ENCODE results near the gene TPST1. TPM values are rescaled to one million over a fixed set of nuclear protein-coding genes. Genes with fewer than 3 reads are reported as not detected.
A peak's percentile ranks its signal among the peaks of the same experiment; 100 is the strongest.

Gene TPST1
- total RNA-seq, 1 experiment from 2014 or later = 15.9 TPM

DNA sequence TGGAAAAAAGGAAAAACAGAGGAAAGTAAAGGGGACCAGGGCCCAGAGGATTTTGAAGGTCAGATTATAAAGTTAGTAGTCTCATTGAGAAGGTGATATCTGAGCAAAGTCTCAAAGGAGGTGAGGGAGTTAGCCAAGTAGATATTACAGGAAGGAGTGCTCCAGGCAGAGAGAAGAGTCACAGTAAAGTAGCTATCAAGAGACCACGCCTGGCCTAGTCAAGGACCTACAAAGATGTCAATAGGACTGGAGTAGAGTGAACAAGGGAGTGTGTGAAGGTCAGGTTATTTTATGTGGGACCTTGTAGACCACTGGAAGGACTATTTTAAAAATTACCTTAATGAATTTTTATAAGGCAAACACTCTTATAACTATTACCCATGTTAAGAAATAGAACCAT lies 64.8 kb downstream of the TPST1 start:
- no peaks in the 10 kb centered on the region for H3K23me2 ChIP-seq (ENCODE audit: insufficient read length, low read depth, low read length, poor library complexity, severe bottlenecking)
- no peaks in the 10 kb centered on the region for H3K79me1 ChIP-seq (ENCODE audit: insufficient read depth, low read depth, low read length, poor library complexity, severe bottlenecking)
- H3K9me3 Mint-ChIP-seq = peaks cover 10% of the 10 kb centered on the region in 2 experiments
- no peaks in the 10 kb centered on the region for H3K4me1 ChIP-seq (ENCODE audit: insufficient read depth, low read length)
- no peak overlapping the region for H3K56ac ChIP-seq (ENCODE audit: insufficient read length, low read depth, low read length)
- no peak overlapping the region for H4K5ac ChIP-seq (ENCODE audit: insufficient read length, low read depth, low read length)
- no peak overlapping the region for H3T11ph ChIP-seq (ENCODE audit: low read length)
- no peak overlapping the region for H3K27ac ChIP-seq (ENCODE audit: insufficient read length, low read depth, low read length)
- H2BK5ac ChIP-seq (ENCODE audit: insufficient read length, low read length) = no peak overlapping the region
- no peaks in the 10 kb centered on the region for H3K27me3 ChIP-seq (ENCODE audit: insufficient read depth, low read length)
- H3K4ac ChIP-seq (ENCODE audit: low read depth, low read length) = no peak overlapping the region
- no peak overlapping the region for H2BK15ac ChIP-seq (ENCODE audit: low read depth, low read length)
- no peak for TF ChIP-seq CTCF (conservative IDR thresholded peaks at IDR 0.05)
- no peaks in the 10 kb centered on the region for H3K79me2 ChIP-seq (ENCODE audit: insufficient read depth, low read length)
- peaks cover 10% of the 10 kb centered on the region for H3K9me3 ChIP-seq (ENCODE audit: control insufficient read depth, low read depth, low read length)
- H3K27ac Mint-ChIP-seq = peak overlapping the region in 1 of 3 experiments; percentile 22; a peak in 1 of 7 replicates
- H3K9ac ChIP-seq (ENCODE audit: extremely low read depth, insufficient read length, low read length) = no peak overlapping the region
- no peaks in the 10 kb centered on the region for H4K20me1 ChIP-seq (ENCODE audit: control insufficient read depth, insufficient read depth, insufficient read length)
- no peak overlapping the region for H4K91ac ChIP-seq (ENCODE audit: insufficient read length, low read depth, low read length)
- no peak overlapping the region for H3K14ac ChIP-seq (ENCODE audit: insufficient read depth, low read length)
- peaks cover 6% of the 10 kb centered on the region in 2 experiments; a peak in 3 of 4 replicates for H3K4me1 Mint-ChIP-seq
- no peaks in the 10 kb centered on the region for H3K27me3 Mint-ChIP-seq (ENCODE audit: low read depth)
- H2BK120ac ChIP-seq (ENCODE audit: low read depth, low read length, poor library complexity, severe bottlenecking) = no peak overlapping the region
- H2AK5ac ChIP-seq (ENCODE audit: insufficient read length, low read length) = no peak overlapping the region
- H3K4me2 ChIP-seq (ENCODE audit: insufficient read depth, insufficient read length, low read length) = no peak overlapping the region
- no peak overlapping the region for H3K18ac ChIP-seq (ENCODE audit: insufficient read length, low read depth, low read length)
- no peak overlapping the region for H2BK20ac ChIP-seq (ENCODE audit: low read depth, low read length, poor library complexity, severe bottlenecking)
- peaks cover 9 to 14% (median 10%) of the 10 kb centered on the region in 3 experiments for H3K36me3 Mint-ChIP-seq (ENCODE audit: insufficient read depth in 1 of 3, low read depth in 3 of 3)
- no peak overlapping the region for H4K8ac ChIP-seq (replicated peaks; ENCODE audit: insufficient read length, low read depth, low read length)
- H2AFZ ChIP-seq (ENCODE audit: low read length) = no peak overlapping the region
- no peak overlapping the region for H2BK12ac ChIP-seq (ENCODE audit: insufficient read length, low read depth, low read length)
- no peak for DNase-seq
- no peak overlapping the region for H3K4me3 Mint-ChIP-seq
- no peak overlapping the region for H3K23ac ChIP-seq (ENCODE audit: insufficient read length, low read depth, low read length)
- no CpG with 5 or more reads among the region's 1 CpG for WGBS (ENCODE audit: extremely low coverage, insufficient read length, low lambda C conversion rate)
